IMR-90 (cell line): Measurements from ENCODE around the gene PAK4. TPM values are rescaled to one million over a fixed set of nuclear protein-coding genes. Genes with fewer than 3 reads are reported as not detected.

ENCODE experiments used
- ATAC-seq: fragments of 200-7000 bp; cut with Tn5 transposase; 2 replicates; pipeline ENCODE4 v1.9.1; 2020; ENCODE audit warnings: low read depth, mild to moderate bottlenecking, moderate library complexity
- BruUV-seq: library from RNA; stranded (reverse); fragments of 400-500 nt; replicated peaks from 2 replicates; lab custom pipeline; 2021; lab: Mats Ljungman, UMichigan
- CTCF ChIA-PET: fragments of 300-600 bp; formaldehyde crosslinking; extraction: SDS; loops from one replicate; lab custom pipeline; 2021; ENCODE audit warnings: antibody characterized with exemption; lab: Yijun Ruan, JAX
- POLR2A ChIA-PET: fragments of 300-600 bp; sonication (Branson Sonifier 250); formaldehyde crosslinking; loops from one replicate; lab custom pipeline; 2022; ENCODE audit warnings: antibody characterized with exemption; ENCODE audit not compliant: unreplicated experiment; lab: Charles Lee
- DNase-seq: peaks from one replicate; pipeline ENCODE4 v3.0.0; 2013
- H2AFZ ChIP-seq: replicated peaks from 2 replicates; pipeline ENCODE3; 2013; ENCODE audit warnings: low read length, mild to moderate bottlenecking; ENCODE audit not compliant: poor library complexity
- H2AK5ac ChIP-seq: 2 replicates; pipeline ENCODE4 v1.6.1; 2013; ENCODE audit warnings: low read depth, low read length, inconsistent platforms
- H2AK9ac ChIP-seq: replicated peaks from 2 replicates; pipeline ENCODE3; 2013; ENCODE audit warnings: mild to moderate bottlenecking, low read depth, low read length, moderate library complexity; ENCODE audit not compliant: poor library complexity
- H2BK120ac ChIP-seq: 2 replicates; pipeline ENCODE4 v1.6.1; 2013; ENCODE audit warnings: low read depth, low read length, inconsistent platforms
- H2BK15ac ChIP-seq: 3 replicates; pipeline ENCODE4 v1.6.1; 2013; ENCODE audit warnings: low read depth, low read length, inconsistent platforms
- H2BK20ac ChIP-seq: 2 replicates; pipeline ENCODE4 v1.6.1; 2013; ENCODE audit warnings: low read depth, mild to moderate bottlenecking, inconsistent platforms, low read length, moderate library complexity
- H2BK5ac ChIP-seq: 2 replicates; pipeline ENCODE4 v1.6.1; 2013; ENCODE audit warnings: mild to moderate bottlenecking, low read depth, low read length, inconsistent platforms; ENCODE audit not compliant: poor library complexity, severe bottlenecking
- H3K14ac ChIP-seq: replicated peaks from 2 replicates; pipeline ENCODE4 v1.6.1; 2013; ENCODE audit warnings: low read depth, low read length, inconsistent platforms
- H3K18ac ChIP-seq: 2 replicates; pipeline ENCODE4 v1.6.1; 2013; ENCODE audit warnings: low read depth, low read length, control low read depth
- H3K23ac ChIP-seq: 2 replicates; pipeline ENCODE4 v1.6.1; 2013; ENCODE audit warnings: low read depth, low read length, inconsistent platforms
- H3K27ac ChIP-seq: 2 replicates; pipeline ENCODE4 v1.5.1; 2013; ENCODE audit warnings: mild to moderate bottlenecking, control low read depth, low read length; ENCODE audit not compliant: insufficient read depth
- H3K27me3 ChIP-seq: 2 replicates; pipeline ENCODE4 v1.6.1; 2013; ENCODE audit warnings: low read length; ENCODE audit not compliant: control insufficient read depth, insufficient read depth
- H3K36me3 ChIP-seq: 2 replicates; pipeline ENCODE4 v1.6.1; 2013; ENCODE audit warnings: low read length, mixed read lengths; ENCODE audit not compliant: control insufficient read depth, insufficient read depth
- H3K4ac ChIP-seq: 2 replicates; pipeline ENCODE4 v1.6.1; 2013; ENCODE audit warnings: low read depth, low read length, inconsistent platforms
- H3K4me1 ChIP-seq: 2 replicates; pipeline ENCODE4 v1.6.1; 2013; ENCODE audit warnings: low read length, mixed read lengths; ENCODE audit not compliant: control insufficient read depth, insufficient read depth
- H3K4me2 ChIP-seq: 2 replicates; pipeline ENCODE4 v1.6.1; 2013; ENCODE audit warnings: low read depth, mild to moderate bottlenecking, control low read depth, low read length, moderate library complexity
- H3K4me3 ChIP-seq: 2 replicates; pipeline ENCODE4 v1.5.1; 2013; ENCODE audit warnings: low read depth, mild to moderate bottlenecking, control low read depth, low read length, moderate library complexity; ENCODE audit not compliant: insufficient read depth
- H3K56ac ChIP-seq: 2 replicates; pipeline ENCODE4 v1.6.1; 2013; ENCODE audit warnings: low read length, inconsistent platforms; ENCODE audit not compliant: insufficient read depth; ENCODE audit errors: extremely low read depth
- H3K79me1 ChIP-seq, 2 experiments: 2 replicates each; pipeline ENCODE4 v1.6.1; 2013; ENCODE audit warnings: low read length in 2 of 2, inconsistent platforms in 1 of 2, low read depth in 1 of 2
- H3K9ac ChIP-seq: 2 replicates; pipeline ENCODE4 v1.6.1; 2013; ENCODE audit warnings: low read depth, low read length, control low read depth
- H3K9me1 ChIP-seq: 2 replicates; pipeline ENCODE4 v1.6.1; 2013; ENCODE audit warnings: low read length, inconsistent platforms; ENCODE audit not compliant: insufficient read depth
- H3K9me3 ChIP-seq: 2 replicates; pipeline ENCODE4 v1.6.1; 2013; ENCODE audit warnings: low read length; ENCODE audit not compliant: control insufficient read depth, insufficient read depth
- H4K20me1 ChIP-seq: 2 replicates; pipeline ENCODE4 v1.6.1; 2013; ENCODE audit warnings: low read length, inconsistent platforms; ENCODE audit not compliant: insufficient read depth
- H4K5ac ChIP-seq: 2 replicates; pipeline ENCODE4 v1.6.1; 2013; ENCODE audit warnings: mild to moderate bottlenecking, low read depth, low read length, control low read depth
- H4K8ac ChIP-seq, 2 experiments: 2 replicates each; pipeline ENCODE4 v1.6.1; 2013; ENCODE audit warnings: low read depth in 2 of 2, low read length in 2 of 2, control low read depth in 1 of 2, inconsistent platforms in 1 of 2
- H4K91ac ChIP-seq: 2 replicates; pipeline ENCODE4 v1.6.1; 2013; ENCODE audit warnings: low read depth, low read length, inconsistent platforms; ENCODE audit not compliant: insufficient read depth
- BHLHE40 ChIP-seq: fragments of 150-350 bp; IDR thresholded peaks from 2 replicates; pipeline ENCODE4 v1.6.1; 2016; ENCODE audit warnings: mild to moderate bottlenecking, low read depth, low read length
- CHD1 ChIP-seq: IDR thresholded peaks from 2 replicates; pipeline ENCODE4 v1.6.1; 2012; ENCODE audit warnings: low read depth, low read length, improper control_type of control experiment
- FOS ChIP-seq: fragments of 150-350 bp; IDR thresholded peaks from 2 replicates; pipeline ENCODE4 v1.6.1; 2016; ENCODE audit warnings: low read depth, low read length
- MAFK ChIP-seq: IDR thresholded peaks from 2 replicates; pipeline ENCODE4 v1.6.1; 2012; ENCODE audit warnings: low read depth, low read length, improper control_type of control experiment
- MAZ ChIP-seq: IDR thresholded peaks from 2 replicates; pipeline ENCODE4 v1.6.1; 2012; ENCODE audit warnings: low read depth, mild to moderate bottlenecking, low read length, improper control_type of control experiment, moderate library complexity, borderline replicate concordance
- MXI1 ChIP-seq: IDR thresholded peaks from 2 replicates; pipeline ENCODE4 v1.6.1; 2012; ENCODE audit warnings: low read depth, mild to moderate bottlenecking, low read length, moderate library complexity, borderline replicate concordance
- NFE2L2 ChIP-seq: fragments of 150-350 bp; IDR thresholded peaks from 2 replicates; pipeline ENCODE4 v1.6.1; 2016; ENCODE audit warnings: low read depth, mild to moderate bottlenecking, low read length
- POLR2A ChIP-seq: IDR thresholded peaks from 2 replicates; pipeline ENCODE4 v1.6.1; 2012; ENCODE audit warnings: mild to moderate bottlenecking, low read depth, low read length
- RCOR1 ChIP-seq: IDR thresholded peaks from 2 replicates; pipeline ENCODE4 v1.6.1; 2012; ENCODE audit warnings: mild to moderate bottlenecking, low read length, improper control_type of control experiment; ENCODE audit not compliant: insufficient replicate concordance
- RFX5 ChIP-seq: IDR thresholded peaks from 2 replicates; pipeline ENCODE4 v1.8.0; 2012; ENCODE audit warnings: low read depth, mild to moderate bottlenecking, low read length, moderate library complexity
- SMC3 ChIP-seq: fragments of 150-350 bp; IDR thresholded peaks from 2 replicates; pipeline ENCODE4 v1.6.1; 2016; ENCODE audit warnings: low read depth, mild to moderate bottlenecking, antibody characterized with exemption, low read length, moderate library complexity
- dilution Hi-C: fragments of 300-500 bp; cut with HindIII; formaldehyde crosslinking; loops from one replicate; pipeline ENCODE4 v1.14.3; 2018; ENCODE audit warnings: low sequenced_read_pairs; ENCODE audit not compliant: unreplicated experiment
- in situ Hi-C: fragments of 300-500 bp; cut with MboI; formaldehyde crosslinking; loops from 3 replicates; pipeline ENCODE4 v1.14.3; 2019; ENCODE audit warnings: low sequenced_read_pairs, inconsistent platforms, mixed read lengths
- intact Hi-C: fragments of 100-400 bp; cut with micrococcal nuclease; formaldehyde crosslinking; loops from 2 replicates; pipeline ENCODE4 v1.10.0; 2022
- polyA plus RNA-seq, 3 experiments: library from polyadenylated mRNA; depleted of rRNA; stranded (reverse); fragments of >200 nt; gene quantifications; 2 replicates each; pipeline ENCODE4 v1.2.3, GENCODE V29; 2012; ENCODE audit warnings: low replicate concordance in 1 of 3
- total RNA-seq: library from RNA; depleted of rRNA; stranded (reverse); fragments of >200 nt; gene quantifications from 2 replicates; pipeline ENCODE4 v1.2.3, GENCODE V29; 2012
- TF ChIP-seq, protein P1 (sequence below): conservative IDR thresholded peaks from 2 replicates; pipeline ENCODE4 v1.5.1; 2012; ENCODE audit warnings: mild to moderate bottlenecking, low read depth, low read length, improper control_type of control experiment
- TF ChIP-seq, protein P2 (sequence below): fragments of 150-350 bp; IDR thresholded peaks from 2 replicates; pipeline ENCODE4 v1.6.1; 2016; ENCODE audit warnings: low read depth, mild to moderate bottlenecking, low read length, moderate library complexity, borderline replicate concordance
- TF ChIP-seq, protein P3 (sequence below): fragments of 150-350 bp; IDR thresholded peaks from 2 replicates; pipeline ENCODE4 v1.6.1; 2017; ENCODE audit warnings: mild to moderate bottlenecking, antibody characterized with exemption, low read length, low read depth

Gene PAK4
- total and polyA plus RNA-seq, 2 of the 4 experiments (the other 2 are of a cell fraction) = 2.0 to 27.2 TPM

DNA sequence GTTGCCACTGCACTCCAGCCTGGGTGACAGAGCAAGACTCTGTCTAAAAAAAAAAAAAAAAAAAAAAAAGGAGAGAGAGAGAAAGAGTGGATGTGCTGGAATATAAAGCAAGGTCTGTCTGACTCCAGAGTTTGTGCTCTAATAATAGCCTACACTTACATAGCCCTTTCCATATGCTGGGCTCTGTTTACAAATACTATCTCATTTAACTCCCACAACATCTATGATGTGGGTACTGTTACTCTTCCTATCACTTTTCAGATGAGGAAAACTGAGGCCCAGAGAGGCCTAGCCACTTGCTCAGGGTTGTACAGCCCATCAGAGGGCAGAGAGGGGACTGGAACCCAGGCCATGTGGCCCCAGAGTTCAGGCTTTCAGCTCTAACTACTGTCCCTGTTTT, 15.9 kb upstream of the PAK4 start:
- no peak overlapping the region for H2BK120ac ChIP-seq
- peaks cover 20% of the 10 kb centered on the region for H3K27me3 ChIP-seq
- no peaks in the 10 kb centered on the region for H3K9me3 ChIP-seq
- H4K20me1 ChIP-seq = no peaks in the 10 kb centered on the region
- TF ChIP-seq SMC3 (no peak), MXI1 (no peak), FOS (no peak), RFX5 (no peak), BHLHE40 (no peak), MAZ (no peak), RCOR1 (no peak), MAFK (no peak), POLR2A (no peak), NFE2L2 (no peak), CHD1 (no peak)
- TF ChIP-seq, protein P1, sequence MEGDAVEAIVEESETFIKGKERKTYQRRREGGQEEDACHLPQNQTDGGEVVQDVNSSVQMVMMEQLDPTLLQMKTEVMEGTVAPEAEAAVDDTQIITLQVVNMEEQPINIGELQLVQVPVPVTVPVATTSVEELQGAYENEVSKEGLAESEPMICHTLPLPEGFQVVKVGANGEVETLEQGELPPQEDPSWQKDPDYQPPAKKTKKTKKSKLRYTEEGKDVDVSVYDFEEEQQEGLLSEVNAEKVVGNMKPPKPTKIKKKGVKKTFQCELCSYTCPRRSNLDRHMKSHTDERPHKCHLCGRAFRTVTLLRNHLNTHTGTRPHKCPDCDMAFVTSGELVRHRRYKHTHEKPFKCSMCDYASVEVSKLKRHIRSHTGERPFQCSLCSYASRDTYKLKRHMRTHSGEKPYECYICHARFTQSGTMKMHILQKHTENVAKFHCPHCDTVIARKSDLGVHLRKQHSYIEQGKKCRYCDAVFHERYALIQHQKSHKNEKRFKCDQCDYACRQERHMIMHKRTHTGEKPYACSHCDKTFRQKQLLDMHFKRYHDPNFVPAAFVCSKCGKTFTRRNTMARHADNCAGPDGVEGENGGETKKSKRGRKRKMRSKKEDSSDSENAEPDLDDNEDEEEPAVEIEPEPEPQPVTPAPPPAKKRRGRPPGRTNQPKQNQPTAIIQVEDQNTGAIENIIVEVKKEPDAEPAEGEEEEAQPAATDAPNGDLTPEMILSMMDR = no peak
- TF ChIP-seq, protein P2, sequence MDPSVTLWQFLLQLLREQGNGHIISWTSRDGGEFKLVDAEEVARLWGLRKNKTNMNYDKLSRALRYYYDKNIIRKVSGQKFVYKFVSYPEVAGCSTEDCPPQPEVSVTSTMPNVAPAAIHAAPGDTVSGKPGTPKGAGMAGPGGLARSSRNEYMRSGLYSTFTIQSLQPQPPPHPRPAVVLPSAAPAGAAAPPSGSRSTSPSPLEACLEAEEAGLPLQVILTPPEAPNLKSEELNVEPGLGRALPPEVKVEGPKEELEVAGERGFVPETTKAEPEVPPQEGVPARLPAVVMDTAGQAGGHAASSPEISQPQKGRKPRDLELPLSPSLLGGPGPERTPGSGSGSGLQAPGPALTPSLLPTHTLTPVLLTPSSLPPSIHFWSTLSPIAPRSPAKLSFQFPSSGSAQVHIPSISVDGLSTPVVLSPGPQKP = no peak
- TF ChIP-seq, protein P3, sequence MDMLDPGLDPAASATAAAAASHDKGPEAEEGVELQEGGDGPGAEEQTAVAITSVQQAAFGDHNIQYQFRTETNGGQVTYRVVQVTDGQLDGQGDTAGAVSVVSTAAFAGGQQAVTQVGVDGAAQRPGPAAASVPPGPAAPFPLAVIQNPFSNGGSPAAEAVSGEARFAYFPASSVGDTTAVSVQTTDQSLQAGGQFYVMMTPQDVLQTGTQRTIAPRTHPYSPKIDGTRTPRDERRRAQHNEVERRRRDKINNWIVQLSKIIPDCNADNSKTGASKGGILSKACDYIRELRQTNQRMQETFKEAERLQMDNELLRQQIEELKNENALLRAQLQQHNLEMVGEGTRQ = no peak
- no peaks in the 10 kb centered on the region for H3K4me1 ChIP-seq
- no peak overlapping the region for H2AFZ ChIP-seq
- no peak overlapping the region for H4K5ac ChIP-seq
- no peak overlapping the region for H3K56ac ChIP-seq
- ATAC-seq (no peak), DNase-seq (no peak)
- no peak overlapping the region for H4K8ac ChIP-seq
- no peak overlapping the region for H3K4ac ChIP-seq
- dilution Hi-C loops (no loop called here), intact Hi-C loops (loop anchor here (2.0 kb wide), 1 partner anchor 57 kb away; no protein-coding TSS in a partner anchor), in situ Hi-C loops (no loop called here)
- no peak overlapping the region for H3K14ac ChIP-seq
- H3K27ac ChIP-seq = no peak overlapping the region
- no peak overlapping the region for H3K18ac ChIP-seq
- no peaks in the 10 kb centered on the region for H3K79me1 ChIP-seq
- no peaks in the 10 kb centered on the region for H3K9me1 ChIP-seq
- ChIA-PET CTCF (interaction anchor here (0.6 to 1.1 kb wide), 2 partner anchors 13 to 490 kb away, joined by 3 read pairs; no protein-coding TSS in a partner anchor), POLR2A (interaction anchor here (0.6 kb wide), 1 partner anchor 707 kb away, joined by 3 read pairs; the partner anchor contains the start of gene FAM98C)
- no peak overlapping the region for H2BK15ac ChIP-seq
- H3K4me3 ChIP-seq = no peak overlapping the region
- no peak overlapping the region for H2AK9ac ChIP-seq
- H2BK5ac ChIP-seq = no peak overlapping the region
- H3K36me3 ChIP-seq = no peaks in the 10 kb centered on the region
- H3K9ac ChIP-seq = no peak overlapping the region
- H3K4me2 ChIP-seq = no peak overlapping the region
- H2AK5ac ChIP-seq = no peak overlapping the region
- no peak overlapping the region for H3K23ac ChIP-seq
- H4K91ac ChIP-seq = no peak overlapping the region
- no TSS peak for BruUV-seq
- H2BK20ac ChIP-seq = no peak overlapping the region
